ENCODE measurements around the gene PXYLP1. TPM values are rescaled to one million over a fixed set of nuclear protein-coding genes. Genes with fewer than 3 reads are reported as not detected.
A peak's percentile ranks its signal among the peaks of the same experiment; 100 is the strongest.

PXYLP1 gene
- total RNA-seq, 6 donors from 2014 or later, result 6.5 to 17.5 (median 9.8) TPM

DNA sequence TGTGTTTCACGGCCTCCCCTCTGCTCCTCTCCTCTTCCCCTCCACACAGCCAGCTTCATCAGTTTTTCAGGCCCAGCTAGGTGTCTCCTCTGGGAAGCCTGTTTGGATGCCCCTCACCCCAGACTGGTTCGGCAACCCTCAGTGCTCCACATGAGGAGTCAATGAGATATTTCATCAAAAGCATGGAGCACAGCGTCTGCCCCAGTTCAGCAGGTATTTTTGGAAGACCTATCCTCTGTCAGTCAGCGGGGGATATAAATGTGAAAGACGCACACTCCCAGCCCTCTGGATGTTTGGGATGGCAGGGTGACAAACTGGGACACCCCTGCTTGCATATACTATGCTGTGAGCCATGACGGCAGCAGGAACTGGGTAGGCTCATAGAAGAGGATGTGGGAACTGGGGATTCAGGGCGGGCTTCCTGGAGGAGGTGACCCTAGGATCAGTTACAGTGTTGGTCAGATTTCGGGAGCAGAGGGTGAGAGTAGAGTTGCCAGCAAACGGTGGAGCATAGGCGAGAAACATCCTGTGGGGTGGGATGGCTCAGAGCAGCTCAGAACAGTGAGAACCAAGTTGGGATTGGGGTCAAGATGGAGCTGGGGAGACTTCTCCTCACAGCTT is 42.9 kb downstream of the PXYLP1 start:
- Histone ChIP-seq H3K4me1 (peaks cover 13 to 23% (median 18%) of the 10 kb centered on the region in 4 donors), H3K27ac (peak overlapping the region in 1 of 4 donors; percentile 45), H3K9me3 (no peaks in the 10 kb centered on the region), H3K36me3 (no peaks in the 10 kb centered on the region), H3K27me3 (no peaks in the 10 kb centered on the region), H3K4me3 (no peak overlapping the region)
- TF ChIP-seq EP300 (IDR thresholded peaks at IDR 0.05) (no peak), POLR2A (IDR thresholded peaks at IDR 0.05) (no peak)
- TF ChIP-seq, protein P1, sequence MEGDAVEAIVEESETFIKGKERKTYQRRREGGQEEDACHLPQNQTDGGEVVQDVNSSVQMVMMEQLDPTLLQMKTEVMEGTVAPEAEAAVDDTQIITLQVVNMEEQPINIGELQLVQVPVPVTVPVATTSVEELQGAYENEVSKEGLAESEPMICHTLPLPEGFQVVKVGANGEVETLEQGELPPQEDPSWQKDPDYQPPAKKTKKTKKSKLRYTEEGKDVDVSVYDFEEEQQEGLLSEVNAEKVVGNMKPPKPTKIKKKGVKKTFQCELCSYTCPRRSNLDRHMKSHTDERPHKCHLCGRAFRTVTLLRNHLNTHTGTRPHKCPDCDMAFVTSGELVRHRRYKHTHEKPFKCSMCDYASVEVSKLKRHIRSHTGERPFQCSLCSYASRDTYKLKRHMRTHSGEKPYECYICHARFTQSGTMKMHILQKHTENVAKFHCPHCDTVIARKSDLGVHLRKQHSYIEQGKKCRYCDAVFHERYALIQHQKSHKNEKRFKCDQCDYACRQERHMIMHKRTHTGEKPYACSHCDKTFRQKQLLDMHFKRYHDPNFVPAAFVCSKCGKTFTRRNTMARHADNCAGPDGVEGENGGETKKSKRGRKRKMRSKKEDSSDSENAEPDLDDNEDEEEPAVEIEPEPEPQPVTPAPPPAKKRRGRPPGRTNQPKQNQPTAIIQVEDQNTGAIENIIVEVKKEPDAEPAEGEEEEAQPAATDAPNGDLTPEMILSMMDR (IDR thresholded peaks at IDR 0.05), result no peak
- ATAC-seq (ENCODE audit: low FRiP score in 2 of 2) (no peak), DNase-seq (no peak)
- WGBS, 2 donors, result 95 to 96% methylated on average over 10 of the region's 10 CpGs

GRCh38 chr3:141275032-141275422 is 43.4 kb downstream of the PXYLP1 start:
- DNase-seq (no peak), ATAC-seq (ENCODE audit: low FRiP score in 2 of 2) (peak in 1 of 2 donors; percentile 39)
- 62% methylated on average over 1 of the region's 1 CpG; no CpG with 5 or more reads in 1 of the 2 donors for WGBS, 2 donors
- Histone ChIP-seq H3K9me3 (no peaks in the 10 kb centered on the region), H3K36me3 (no peaks in the 10 kb centered on the region), H3K27me3 (no peaks in the 10 kb centered on the region), H3K4me1 (peaks cover 15 to 23% (median 19%) of the 10 kb centered on the region in 4 donors), H3K4me3 (no peak overlapping the region), H3K27ac (peak overlapping the region in 3 of 4 donors; percentile 15 to 38 (median 33))
- TF ChIP-seq EP300 (IDR thresholded peaks at IDR 0.05), result peak in 2 of 4 donors; percentile 12 to 24
- TF ChIP-seq, protein P1 (IDR thresholded peaks at IDR 0.05), result no peak

- ATAC-seq (ENCODE audit: low FRiP score in 2 of 2) (no peak), DNase-seq (no peak)
- Histone ChIP-seq H3K27me3 (no peaks in the 10 kb centered on the region), H3K4me3 (no peak overlapping the region), H3K27ac (peak overlapping the region in 3 of 4 donors; percentile 15 to 38 (median 33)), H3K9me3 (no peaks in the 10 kb centered on the region), H3K4me1 (peaks cover 15 to 23% (median 19%) of the 10 kb centered on the region in 4 donors), H3K36me3 (no peaks in the 10 kb centered on the region)
- TF ChIP-seq, protein P1 (IDR thresholded peaks at IDR 0.05), result no peak
- TF ChIP-seq POLR2AphosphoS5 (IDR thresholded peaks at IDR 0.05) (no peak), EP300 (IDR thresholded peaks at IDR 0.05) (no peak), POLR2A (IDR thresholded peaks at IDR 0.05) (no peak)
- 47 to 90% methylated on average over 2 of the region's 2 CpGs for WGBS, 2 donors
These were observed 43.9 kb downstream of the PXYLP1 start for GRCh38 chr3:141275511-141275910.

- no peaks in the 10 kb centered on the region for H3K9me3 ChIP-seq
- H3K27ac ChIP-seq, result no peak overlapping the region
- H3K27me3 ChIP-seq, result no peaks in the 10 kb centered on the region
- DNase-seq, result peak in 1 of 2 donors; percentile 80
- H3K4me3 ChIP-seq, result no peak overlapping the region
- TF ChIP-seq POLR2A (IDR thresholded peaks at IDR 0.05) (no peak), EP300 (IDR thresholded peaks at IDR 0.05) (peak in 1 of 4 donors; percentile 87), POLR2AphosphoS5 (IDR thresholded peaks at IDR 0.05) (peak; percentile 23 to 54)
- TF ChIP-seq, protein P1 (IDR thresholded peaks at IDR 0.05), result peak in 1 of 6 experiments; percentile 27
- H3K4me1 ChIP-seq, result peaks cover 15 to 23% (median 19%) of the 10 kb centered on the region in 4 donors
- peaks cover 0 to 3% (median 0%) of the 10 kb centered on the region in 4 donors for H3K36me3 ChIP-seq
- ATAC-seq (ENCODE audit: low FRiP score in 2 of 2), result peak in 1 of 2 donors; percentile 36
- 61 to 67% methylated on average over 7 of the region's 7 CpGs for WGBS, 2 donors
These were observed 44.3 kb downstream of the PXYLP1 start for GRCh38 chr3:141275973-141276372.

DNA sequence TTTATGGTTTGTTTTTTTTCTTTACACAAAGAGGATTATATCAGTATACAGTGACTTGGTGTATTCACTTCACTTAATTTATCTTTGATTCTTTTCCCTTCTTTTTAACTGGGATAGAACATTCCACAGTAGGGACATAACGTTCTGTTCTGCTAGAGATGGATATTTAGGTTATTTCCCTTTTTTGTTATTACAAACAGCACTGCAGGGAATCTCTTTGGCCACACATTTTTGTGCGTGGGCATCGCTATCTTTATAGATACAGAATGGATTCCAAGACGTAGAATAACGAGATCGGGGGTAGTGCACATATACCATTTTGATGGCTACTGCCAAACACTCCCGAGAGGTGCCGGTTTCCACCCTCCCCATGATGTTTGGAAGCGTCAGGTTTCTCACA is 44.8 kb downstream of the PXYLP1 start:
- Histone ChIP-seq H3K4me1 (peaks cover 15 to 23% (median 19%) of the 10 kb centered on the region in 4 donors), H3K36me3 (peaks cover 0 to 5% (median 0%) of the 10 kb centered on the region in 4 donors), H3K27ac (no peak overlapping the region), H3K4me3 (no peak overlapping the region), H3K27me3 (no peaks in the 10 kb centered on the region), H3K9me3 (no peaks in the 10 kb centered on the region)
- no peak for DNase-seq
- TF ChIP-seq POLR2AphosphoS5 (IDR thresholded peaks at IDR 0.05), result no peak
- TF ChIP-seq, protein P1 (IDR thresholded peaks at IDR 0.05), result no peak
- TF ChIP-seq EP300 (IDR thresholded peaks at IDR 0.05), result peak in 2 of 4 donors; percentile 79 to 84
- no peak for TF ChIP-seq POLR2A (IDR thresholded peaks at IDR 0.05)
- WGBS, 2 donors, result 84 to 88% methylated on average over 9 of the region's 9 CpGs
- no peak for ATAC-seq (ENCODE audit: low FRiP score in 2 of 2)
